Measurements from ENCODE around the gene LRCH3. TPM values are rescaled to one million over a fixed set of nuclear protein-coding genes. Genes with fewer than 3 reads are reported as not detected.
A peak's percentile ranks its signal among the peaks of the same experiment; 100 is the strongest.

Gene LRCH3
- total RNA-seq, result 94.1 and 96.1 TPM in 2 replicates

- peak within 1 kb of the TSS; percentile 86 for H3K4me3 Mint-ChIP-seq
- intact Hi-C loops (cut with micrococcal nuclease), result loop anchor here (1.0 to 5.0 kb wide), 4 partner anchors 57 to 161 kb away; partner anchors contain the start of gene RPL35A
- peak; percentile 84 for DNase-seq
- ChIA-PET POLR2A (interaction anchor here (0.6 to 4.0 kb wide), 21 partner anchors 8 to 1699 kb away, joined by 3 to 47 read pairs (median 6); partner anchors contain the start of genes FYTTD1 and RUBCN), CTCF (interaction anchor here (0.8 to 1.2 kb wide), 3 partner anchors 9 to 40 kb away, joined by 3 to 6 read pairs (median 3); no protein-coding TSS in a partner anchor)
- peak; percentile 73 for ATAC-seq (ENCODE audit: low read depth)
- H3K27ac Mint-ChIP-seq, result peak within 1 kb of the TSS; percentile 97
- H3K27me3 Mint-ChIP-seq, result no peaks in the 10 kb centered on the region
- H3K9me3 Mint-ChIP-seq, result no peaks in the 10 kb centered on the region
- peaks cover 15% of the 10 kb centered on the region for H3K36me3 Mint-ChIP-seq (ENCODE audit: low read depth)
- TF ChIP-seq CTCF (IDR thresholded peaks at IDR 0.05), result no peak
- H3K4me1 Mint-ChIP-seq, result peaks cover 63% of the 10 kb centered on the region
These were observed at the start of gene LRCH3 for GRCh38 chr3:197791113-197791891. Gene LRCH3, plus strand, starts transcription at chr3:197791254. Its CDS starts 25 bp downstream, at chr3:197791279.

- peaks cover 8% of the 10 kb centered on the region for H3K4me1 Mint-ChIP-seq
- no peak overlapping the region for H3K4me3 Mint-ChIP-seq
- no peaks in the 10 kb centered on the region for H3K36me3 Mint-ChIP-seq (ENCODE audit: low read depth)
- H3K9me3 Mint-ChIP-seq, result no peaks in the 10 kb centered on the region
- intact Hi-C loops (cut with micrococcal nuclease), result no loop called here
- ATAC-seq (ENCODE audit: low read depth) (no peak), DNase-seq (no peak)
- POLR2A ChIA-PET, result interaction anchor here (0.7 to 1.3 kb wide), 3 partner anchors 9 to 1279 kb away, joined by 3 read pairs; no protein-coding TSS in a partner anchor
- TF ChIP-seq CTCF (IDR thresholded peaks at IDR 0.05), result no peak
- CTCF ChIA-PET, result no interaction called here
- no peak overlapping the region for H3K27ac Mint-ChIP-seq
- H3K27me3 Mint-ChIP-seq, result no peaks in the 10 kb centered on the region
These were observed 48.3 kb upstream of the LRCH3 start for GRCh38 chr3:197742787-197743186.

- POLR2A ChIA-PET, result interaction anchor here (0.7 to 1.8 kb wide), 5 partner anchors 9 to 70 kb away, joined by 3 to 12 read pairs (median 4); no protein-coding TSS in a partner anchor
- H3K4me3 Mint-ChIP-seq, result no peak overlapping the region
- intact Hi-C loops (cut with micrococcal nuclease), result no loop called here
- no peak overlapping the region for H3K27ac Mint-ChIP-seq
- no peaks in the 10 kb centered on the region for H3K9me3 Mint-ChIP-seq
- H3K36me3 Mint-ChIP-seq (ENCODE audit: low read depth), result peaks cover 13% of the 10 kb centered on the region
- ATAC-seq (ENCODE audit: low read depth) (no peak), DNase-seq (no peak)
- no peak for TF ChIP-seq CTCF (IDR thresholded peaks at IDR 0.05)
- CTCF ChIA-PET, result interaction anchor here (1.1 kb wide), 1 partner anchor 32 kb away, joined by 3 read pairs; no protein-coding TSS in a partner anchor
- peaks cover 18% of the 10 kb centered on the region for H3K4me1 Mint-ChIP-seq
- no peaks in the 10 kb centered on the region for H3K27me3 Mint-ChIP-seq
These were observed 44.8 kb upstream of the LRCH3 start for GRCh38 chr3:197746209-197746608.

GRCh38 chr3:197746801-197747237 lies 44.2 kb upstream of the LRCH3 start:
- ChIA-PET POLR2A (interaction anchor here (0.7 to 1.8 kb wide), 5 partner anchors 9 to 71 kb away, joined by 3 to 12 read pairs (median 4); no protein-coding TSS in a partner anchor), CTCF (interaction anchor here (1.1 kb wide), 1 partner anchor 33 kb away, joined by 3 read pairs; no protein-coding TSS in a partner anchor)
- Mint-ChIP-seq H3K36me3 (ENCODE audit: low read depth) (peaks cover 13% of the 10 kb centered on the region), H3K27ac (no peak overlapping the region), H3K4me1 (peaks cover 22% of the 10 kb centered on the region), H3K4me3 (no peak overlapping the region), H3K9me3 (no peaks in the 10 kb centered on the region), H3K27me3 (no peaks in the 10 kb centered on the region)
- intact Hi-C loops (cut with micrococcal nuclease), result no loop called here
- ATAC-seq (ENCODE audit: low read depth), result no peak
- DNase-seq, result no peak
- no peak for TF ChIP-seq CTCF (IDR thresholded peaks at IDR 0.05)

All from activated B cell treated with CpG ODN at 0.5 μM for 24 hours (primary cell).